MM.1S (cell line): ENCODE measurements around the gene MORC3.
A peak's percentile ranks its signal among the peaks of the same experiment; 100 is the strongest.
"Not testable (repeated sequence)": the region's sequence is repeated elsewhere in the genome, so short reads cannot be mapped to it uniquely, and the experiment has no call there.

Experiments
- DNase-seq: peaks from one replicate; pipeline ENCODE4 v3.0.0-alpha.2; 2015
- H2AFZ ChIP-seq: fragments of 300-600 bp; sonication (generic); 2 replicates; pipeline ENCODE4 v1.6.0; 2016; ENCODE audit warnings: antibody characterized with exemption, low read length
- H3F3A ChIP-seq: fragments of 300-600 bp; sonication (generic); 2 replicates; pipeline ENCODE4 v1.6.1; 2016; ENCODE audit warnings: mild to moderate bottlenecking, antibody characterized with exemption, low read length, moderate library complexity, mixed read lengths; ENCODE audit not compliant: insufficient read depth
- H3K27ac ChIP-seq: fragments of 300-600 bp; sonication (generic); 2 replicates; pipeline ENCODE4 v1.5.1; 2016; ENCODE audit warnings: mild to moderate bottlenecking, low read length
- H3K27me3 ChIP-seq: fragments of 300-600 bp; sonication (generic); replicated peaks from 2 replicates; pipeline ENCODE4 v1.6.0; 2016; ENCODE audit warnings: low read length; ENCODE audit not compliant: insufficient read depth
- H3K36me3 ChIP-seq: fragments of 300-600 bp; sonication (generic); replicated peaks from 2 replicates; pipeline ENCODE4 v1.6.1; 2016; ENCODE audit warnings: mild to moderate bottlenecking, low read length, mixed read lengths; ENCODE audit not compliant: insufficient read depth
- H3K4me1 ChIP-seq: fragments of 300-600 bp; sonication (generic); 2 replicates; pipeline ENCODE4 v1.6.1; 2016; ENCODE audit warnings: low read length, mixed read lengths
- H3K4me2 ChIP-seq: fragments of 300-600 bp; sonication (generic); 2 replicates; pipeline ENCODE4 v1.6.0; 2016; ENCODE audit warnings: low read depth, low read length
- H3K4me3 ChIP-seq: fragments of 300-600 bp; sonication (generic); 2 replicates; pipeline ENCODE4 v1.5.1; 2016; ENCODE audit warnings: low read length, mixed read lengths
- H3K79me2 ChIP-seq: fragments of 300-600 bp; sonication (generic); 2 replicates; pipeline ENCODE4 v1.6.1; 2016; ENCODE audit warnings: mixed run types, low read length, mixed read lengths
- H3K9ac ChIP-seq: fragments of 300-600 bp; sonication (generic); 2 replicates; pipeline ENCODE4 v1.6.1; 2016; ENCODE audit warnings: low read length, mixed read lengths
- H3K9me2 ChIP-seq: fragments of 300-600 bp; sonication (generic); replicated peaks from 2 replicates; pipeline ENCODE4 v1.6.1; 2016; ENCODE audit warnings: mild to moderate bottlenecking, low read length, mixed read lengths; ENCODE audit not compliant: insufficient read depth
- H3K9me3 ChIP-seq: fragments of 300-600 bp; sonication (generic); replicated peaks from 2 replicates; pipeline ENCODE4 v1.6.1; 2016; ENCODE audit warnings: mild to moderate bottlenecking, low read length, mixed read lengths; ENCODE audit not compliant: insufficient read depth
- H4K20me1 ChIP-seq: fragments of 300-600 bp; sonication (generic); 2 replicates; pipeline ENCODE4 v1.6.1; 2016; ENCODE audit warnings: mild to moderate bottlenecking, low read length, moderate library complexity, mixed read lengths; ENCODE audit not compliant: insufficient read depth
- CTCF ChIP-seq: fragments of 300-600 bp; sonication (generic); IDR thresholded peaks from 2 replicates; pipeline ENCODE4 v1.5.1; 2016; ENCODE audit warnings: antibody characterized with exemption, low read length, mixed read lengths
- EZH2 ChIP-seq: fragments of 300-600 bp; sonication (generic); optimal IDR thresholded peaks from 2 replicates; pipeline ENCODE3; 2017; ENCODE audit warnings: low read depth, mild to moderate bottlenecking, antibody characterized with exemption, low read length, mixed read lengths
- EZH2phosphoT487 ChIP-seq: fragments of 300-600 bp; sonication (generic); IDR thresholded peaks from 2 replicates; pipeline ENCODE4 v1.6.1; 2018; ENCODE audit warnings: antibody characterized with exemption, low read length

The MORC3 gene

GRCh38 chr21:36282568-36283230, 37.3 kb upstream of the MORC3 start:
- no peaks in the 10 kb centered on the region for H3K79me2 ChIP-seq
- no peak overlapping the region for H2AFZ ChIP-seq
- no peak overlapping the region for H3K4me2 ChIP-seq
- H3K9me2 ChIP-seq = no peaks in the 10 kb centered on the region
- H3K9me3 ChIP-seq = no peaks in the 10 kb centered on the region
- TF ChIP-seq EZH2phosphoT487 = no peak
- no peak for TF ChIP-seq EZH2
- no peak for TF ChIP-seq CTCF
- peaks cover 14% of the 10 kb centered on the region for H3K27me3 ChIP-seq
- DNase-seq = no peak
- H3K27ac ChIP-seq = no peak overlapping the region
- no peaks in the 10 kb centered on the region for H3F3A ChIP-seq
- no peak overlapping the region for H3K4me3 ChIP-seq
- H4K20me1 ChIP-seq = no peaks in the 10 kb centered on the region
- no peaks in the 10 kb centered on the region; the same call in 1 of the 2 replicates for H3K4me1 ChIP-seq
- H3K36me3 ChIP-seq = no peaks in the 10 kb centered on the region
- H3K9ac ChIP-seq = no peak overlapping the region

GRCh38 chr21:36283231-36283622, 36.8 kb upstream of the MORC3 start:
- not testable (repeated sequence) for DNase-seq, H3K36me3 ChIP-seq, H3K9me3 ChIP-seq, H3K79me2 ChIP-seq, H3K27ac ChIP-seq, H3K9ac ChIP-seq, H2AFZ ChIP-seq, H3F3A ChIP-seq, H3K4me1 ChIP-seq, H4K20me1 ChIP-seq, H3K9me2 ChIP-seq, H3K4me3 ChIP-seq, H3K4me2 ChIP-seq
- peaks cover 19% of the 10 kb centered on the region for H3K27me3 ChIP-seq

- Histone ChIP-seq H3K79me2 (no peaks in the 10 kb centered on the region), H3K9ac (no peak overlapping the region), H4K20me1 (peaks cover 10% of the 10 kb centered on the region), H3K4me1 (peaks cover 15% of the 10 kb centered on the region), H3K9me3 (no peaks in the 10 kb centered on the region), H3K4me2 (peak overlapping the region; percentile 48), H3K27me3 (peaks cover 40% of the 10 kb centered on the region), H3F3A (peaks cover 23% of the 10 kb centered on the region), H3K27ac (no peak overlapping the region), H3K4me3 (no peak overlapping the region), H3K9me2 (no peaks in the 10 kb centered on the region), H3K36me3 (no peaks in the 10 kb centered on the region), H2AFZ (no peak overlapping the region)
- TF ChIP-seq CTCF (no peak), EZH2 (no peak), EZH2phosphoT487 (no peak)
- DNase-seq = no peak
These were observed 31.2 kb upstream of the MORC3 start for GRCh38 chr21:36288651-36289243.

GRCh38 chr21:36291509-36291908, 28.5 kb upstream of the MORC3 start:
- Histone ChIP-seq H3K27ac (no peak overlapping the region), H3K79me2 (no peaks in the 10 kb centered on the region), H3K9me2 (no peaks in the 10 kb centered on the region), H3K4me3 (no peak overlapping the region), H4K20me1 (peaks cover 10% of the 10 kb centered on the region), H3K9ac (no peak overlapping the region), H3K4me2 (no peak overlapping the region), H2AFZ (no peak overlapping the region), H3K27me3 (peaks cover 50% of the 10 kb centered on the region), H3K9me3 (no peaks in the 10 kb centered on the region), H3F3A (peaks cover 23% of the 10 kb centered on the region), H3K36me3 (no peaks in the 10 kb centered on the region), H3K4me1 (peaks cover 15% of the 10 kb centered on the region)
- DNase-seq = no peak
- TF ChIP-seq EZH2phosphoT487 (no peak), CTCF (no peak), EZH2 (no peak)
